Dermis blood vessel endothelial cell (primary cell): Measurements from ENCODE around the gene PATL1. TPM values are rescaled to one million over a fixed set of nuclear protein-coding genes. Genes with fewer than 3 reads are reported as not detected.
"Not testable (repeated sequence)": the region's sequence is repeated elsewhere in the genome, so short reads cannot be mapped to it uniquely, and the experiment has no call there.

Experiments
- DNase-seq: peaks from one replicate; pipeline ENCODE4 v3.0.0; 2010
- total RNA-seq: library from RNA; depleted of rRNA; stranded (reverse); fragments of >200 nt; gene quantifications from 2 replicates; pipeline ENCODE4 v1.2.3, GENCODE V29; 2014

PATL1 gene, protein sequence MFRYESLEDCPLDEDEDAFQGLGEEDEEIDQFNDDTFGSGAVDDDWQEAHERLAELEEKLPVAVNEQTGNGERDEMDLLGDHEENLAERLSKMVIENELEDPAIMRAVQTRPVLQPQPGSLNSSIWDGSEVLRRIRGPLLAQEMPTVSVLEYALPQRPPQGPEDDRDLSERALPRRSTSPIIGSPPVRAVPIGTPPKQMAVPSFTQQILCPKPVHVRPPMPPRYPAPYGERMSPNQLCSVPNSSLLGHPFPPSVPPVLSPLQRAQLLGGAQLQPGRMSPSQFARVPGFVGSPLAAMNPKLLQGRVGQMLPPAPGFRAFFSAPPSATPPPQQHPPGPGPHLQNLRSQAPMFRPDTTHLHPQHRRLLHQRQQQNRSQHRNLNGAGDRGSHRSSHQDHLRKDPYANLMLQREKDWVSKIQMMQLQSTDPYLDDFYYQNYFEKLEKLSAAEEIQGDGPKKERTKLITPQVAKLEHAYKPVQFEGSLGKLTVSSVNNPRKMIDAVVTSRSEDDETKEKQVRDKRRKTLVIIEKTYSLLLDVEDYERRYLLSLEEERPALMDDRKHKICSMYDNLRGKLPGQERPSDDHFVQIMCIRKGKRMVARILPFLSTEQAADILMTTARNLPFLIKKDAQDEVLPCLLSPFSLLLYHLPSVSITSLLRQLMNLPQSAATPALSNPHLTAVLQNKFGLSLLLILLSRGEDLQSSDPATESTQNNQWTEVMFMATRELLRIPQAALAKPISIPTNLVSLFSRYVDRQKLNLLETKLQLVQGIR
- 6.0 and 13.0 TPM in 2 replicates for total RNA-seq

DNA sequence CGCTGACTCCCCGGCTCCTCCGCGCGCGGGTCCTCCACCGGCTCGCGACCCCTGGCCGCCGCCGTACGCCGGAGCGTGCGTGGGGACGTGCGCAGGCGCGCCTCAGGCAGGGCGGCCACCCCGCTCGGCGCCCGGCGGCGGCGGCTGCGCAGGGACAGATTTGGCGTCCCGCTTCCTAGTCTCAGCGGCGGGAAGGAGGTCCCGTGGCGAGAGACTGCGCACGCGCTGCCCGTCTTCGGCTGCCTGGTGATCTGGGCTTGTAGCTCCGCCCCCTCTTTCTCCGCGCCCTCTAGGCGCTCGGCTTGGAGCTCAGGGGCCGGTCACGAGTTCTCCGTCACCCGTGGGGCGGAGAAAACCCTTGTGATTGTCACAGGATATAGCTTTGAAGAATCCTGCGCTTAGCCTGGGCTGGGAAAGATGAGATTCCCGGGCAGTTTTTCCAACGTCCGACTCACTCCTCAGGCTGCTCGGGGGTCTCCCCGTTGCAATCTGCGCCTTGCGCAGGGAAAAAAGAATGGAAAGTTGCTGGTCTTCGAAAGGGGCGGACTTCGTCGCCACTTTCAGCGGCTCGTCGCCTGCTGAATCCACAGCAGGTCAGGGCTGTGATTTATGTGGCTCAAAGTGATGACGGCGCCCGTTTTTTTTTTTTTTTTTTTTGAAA lies at the start of gene PATL1:
TSS of gene PATL1 (minus strand) at position 88 of the 661 bp plus-strand sequence. CDS start 142 bp downstream, outside the sequence.
- DNase-seq = peak; percentile 99

DNA sequence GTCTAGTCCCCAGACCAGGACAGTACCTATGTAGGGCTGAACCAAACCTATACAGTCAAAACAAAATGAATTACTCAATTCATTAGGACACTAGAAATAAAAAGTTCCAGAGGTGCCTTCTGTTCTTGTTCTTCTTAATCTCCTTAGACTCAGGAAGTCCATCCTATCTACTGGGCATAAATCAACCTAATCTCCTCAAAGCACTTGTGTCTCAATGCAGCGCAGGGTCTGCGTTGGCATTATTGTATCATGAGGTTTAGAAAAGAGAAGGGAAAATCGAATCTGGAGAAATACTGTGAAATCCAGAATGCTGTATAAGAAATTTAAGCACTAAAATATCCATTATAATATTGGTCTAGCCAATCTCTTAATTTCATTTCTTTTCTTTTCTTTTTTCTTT lies 47.2 kb upstream of the PATL1 start:
- DNase-seq = no peak

- DNase-seq = no peak
Observed at GRCh38 chr11:59713745-59714144, 44.9 kb upstream of the PATL1 start, which contains the start of gene OR10V1. Gene OR10V1 (minus strand): TSS chr11:59713845. CDS start chr11:59713845, 0 bp downstream.

DNA sequence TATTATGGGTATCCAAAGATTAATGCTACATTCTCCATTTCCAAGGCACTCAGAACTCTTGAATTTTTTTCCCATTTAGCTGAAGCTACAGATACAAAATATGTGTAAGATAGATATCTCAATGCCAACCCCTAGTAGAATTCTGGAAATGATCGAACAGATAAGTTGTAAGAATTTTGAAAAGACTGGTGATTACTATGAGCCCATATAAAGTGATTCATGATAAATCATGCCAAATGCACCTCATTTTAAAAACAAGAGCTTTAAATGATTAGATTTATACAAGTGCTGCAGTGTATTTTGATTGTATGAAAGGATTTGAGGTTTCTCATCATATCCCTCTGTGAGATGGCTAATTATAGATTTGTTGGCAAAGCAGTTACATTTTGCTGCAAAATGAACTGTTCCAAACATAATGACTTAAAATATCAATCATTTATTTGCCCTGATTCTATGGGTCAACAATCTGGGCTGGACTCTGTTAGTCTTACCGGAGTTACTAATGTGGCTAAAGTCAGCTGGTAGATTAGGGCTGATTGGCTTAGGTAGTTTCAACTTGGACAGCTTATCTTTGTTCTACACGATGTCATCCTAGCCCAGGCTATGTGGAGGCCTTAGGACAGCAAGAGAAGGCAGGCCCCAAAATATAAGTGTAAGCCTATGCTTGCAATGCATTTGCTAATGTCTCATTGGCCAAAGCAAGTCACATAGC lies 41.5 kb upstream of the PATL1 start:
- DNase-seq = no peak

DNA sequence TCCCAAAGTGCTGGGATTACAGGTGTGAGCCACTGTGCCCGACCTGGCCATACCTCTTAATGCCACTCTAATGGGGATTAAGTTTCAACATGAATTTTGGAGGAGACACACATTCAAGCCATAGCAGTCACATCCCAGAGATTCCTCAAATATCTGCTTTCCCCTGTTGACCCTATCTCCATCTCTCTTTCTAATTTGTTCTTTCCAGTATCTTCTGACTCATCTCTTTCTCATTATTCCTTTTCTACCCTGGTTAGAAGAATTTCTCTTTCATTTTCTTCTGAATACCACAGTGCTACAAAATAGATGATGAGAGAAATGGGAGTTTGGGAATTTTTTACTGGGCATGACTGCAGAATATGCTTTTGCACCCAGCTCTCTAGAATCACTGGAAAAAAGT lies 39.7 kb upstream of the PATL1 start:
- no peak for DNase-seq

DNA sequence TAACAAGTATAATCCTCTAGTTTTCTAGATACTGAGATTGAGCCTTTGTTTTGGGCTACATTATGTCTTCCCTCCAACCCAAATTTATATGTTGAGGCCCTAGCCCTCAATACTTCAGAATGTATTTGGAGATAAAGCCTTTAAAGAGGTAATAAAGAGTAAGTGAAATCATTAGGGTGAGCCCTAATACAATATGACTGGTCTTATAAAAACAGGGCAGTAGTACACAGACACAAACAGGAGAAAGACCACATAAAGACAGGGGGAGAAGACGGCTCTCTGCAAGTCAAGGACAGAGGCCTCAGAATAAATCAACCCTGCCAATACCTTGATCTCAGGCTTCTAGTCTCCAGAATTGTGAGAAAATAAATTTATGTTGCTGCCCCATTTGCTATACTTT lies 38.5 kb upstream of the PATL1 start:
- no peak for DNase-seq

DNA sequence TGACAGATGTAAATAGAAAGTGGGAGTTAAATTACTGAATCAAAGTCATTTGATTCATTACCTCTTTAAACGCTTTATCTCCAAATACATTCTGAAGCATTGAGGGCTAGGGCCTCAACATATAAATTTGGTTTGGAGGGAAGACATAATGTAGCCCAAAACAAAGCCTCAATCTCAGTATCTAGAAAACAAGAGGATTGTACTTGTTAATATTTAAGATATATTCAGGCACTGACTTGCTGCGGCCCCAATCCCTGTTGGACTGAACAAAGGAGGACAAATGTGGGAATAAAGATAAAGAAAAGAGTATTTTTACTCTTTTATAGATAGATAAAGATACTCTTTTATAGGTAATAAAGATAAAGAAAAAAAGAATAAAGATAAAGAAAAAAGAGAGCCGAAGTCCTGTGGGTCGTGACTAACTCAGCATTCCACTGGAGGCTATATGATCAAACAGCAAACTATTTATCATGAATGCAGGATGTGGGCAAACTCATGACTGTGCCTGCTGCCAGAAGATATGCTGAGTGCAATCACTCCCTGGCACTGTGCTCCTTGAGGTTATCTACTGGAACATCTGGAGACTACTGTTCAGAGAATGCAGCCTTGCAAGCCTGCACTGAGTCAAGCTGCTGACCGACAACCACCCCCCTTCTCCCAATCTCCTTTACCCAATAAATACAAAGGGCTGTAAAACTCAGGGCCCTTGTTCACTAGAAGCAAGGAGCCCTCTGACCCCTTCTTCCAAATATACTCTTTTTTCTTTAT lies 37.9 kb upstream of the PATL1 start:
- DNase-seq = peak; percentile 78

GRCh38 chr11:59705294-59705693 lies 36.5 kb upstream of the PATL1 start:
- no peak for DNase-seq

DNA sequence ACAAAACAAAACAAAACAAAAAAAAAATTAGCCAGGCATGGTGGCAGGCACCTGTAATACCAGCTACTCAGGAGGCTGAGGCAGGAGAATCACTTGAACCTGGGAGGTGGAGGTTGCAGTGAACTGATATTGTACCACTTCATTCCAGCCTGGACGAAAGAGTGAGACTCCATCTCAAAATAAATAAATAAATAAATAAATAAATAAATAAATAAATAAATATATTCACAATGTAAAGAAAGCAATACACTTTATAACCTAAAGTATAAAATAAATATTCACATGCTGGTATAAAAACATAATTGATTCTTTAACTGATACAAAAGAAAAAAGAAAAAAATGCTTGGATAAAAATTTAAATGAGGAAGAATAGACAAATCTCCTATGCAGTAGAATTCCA lies 34.7 kb upstream of the PATL1 start:
- not testable (repeated sequence) for DNase-seq

GRCh38 chr11:59700157-59700556 lies 31.3 kb upstream of the PATL1 start:
- DNase-seq = not testable (repeated sequence)

- no peak for DNase-seq
Observed at GRCh38 chr11:59698506-59698905, 29.7 kb upstream of the PATL1 start.

- no peak for DNase-seq
Observed at GRCh38 chr11:59692915-59693314, 24.1 kb upstream of the PATL1 start.

- DNase-seq = no peak
Observed at GRCh38 chr11:59691156-59691555, 22.3 kb upstream of the PATL1 start.

DNA sequence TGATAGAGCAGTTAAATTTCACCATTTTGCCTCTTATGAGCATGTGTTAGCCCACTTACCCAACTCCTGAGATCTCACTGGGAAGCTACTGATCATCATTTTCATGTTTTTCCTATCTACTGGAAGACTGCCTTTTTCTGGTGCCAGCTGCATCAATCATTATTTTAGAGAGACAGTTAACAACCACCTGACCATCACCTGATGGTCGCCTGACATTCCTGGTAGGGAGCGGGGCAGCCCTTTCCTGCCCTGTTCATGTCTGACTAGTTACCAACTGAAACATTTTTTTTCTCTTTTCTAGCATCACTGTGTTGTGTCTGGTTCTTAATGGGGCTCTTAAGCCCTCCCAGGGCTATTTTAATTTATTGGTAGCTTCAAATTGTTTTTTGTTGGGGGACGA lies 20.2 kb upstream of the PATL1 start:
- no peak for DNase-seq

DNA sequence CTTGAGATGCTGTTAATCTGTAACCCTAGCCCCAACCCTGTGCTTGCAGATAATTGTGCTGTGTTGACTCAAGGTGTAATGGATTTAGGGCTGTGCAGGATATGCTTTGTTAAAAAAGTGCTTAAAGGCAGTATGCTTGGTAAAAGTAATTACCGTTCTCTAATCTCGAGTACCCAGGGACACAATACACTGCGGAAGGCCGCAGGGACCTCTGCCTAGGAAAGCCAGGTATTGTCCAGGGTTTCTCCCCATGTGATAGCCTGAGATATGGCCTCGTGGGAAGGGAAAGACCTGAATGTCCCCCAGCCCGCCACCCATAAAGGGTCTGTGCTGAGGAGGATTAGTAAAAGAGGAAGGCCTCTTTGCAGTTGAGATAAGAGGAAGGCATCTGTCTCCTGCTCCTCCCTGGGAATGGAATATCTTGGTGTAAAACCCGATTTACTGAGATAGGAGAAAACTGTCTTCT lies 12.5 kb upstream of the PATL1 start:
- DNase-seq = not testable (repeated sequence)

GRCh38 chr11:59680287-59681154 lies 11.7 kb upstream of the PATL1 start:
- DNase-seq = peak; percentile 86

DNA sequence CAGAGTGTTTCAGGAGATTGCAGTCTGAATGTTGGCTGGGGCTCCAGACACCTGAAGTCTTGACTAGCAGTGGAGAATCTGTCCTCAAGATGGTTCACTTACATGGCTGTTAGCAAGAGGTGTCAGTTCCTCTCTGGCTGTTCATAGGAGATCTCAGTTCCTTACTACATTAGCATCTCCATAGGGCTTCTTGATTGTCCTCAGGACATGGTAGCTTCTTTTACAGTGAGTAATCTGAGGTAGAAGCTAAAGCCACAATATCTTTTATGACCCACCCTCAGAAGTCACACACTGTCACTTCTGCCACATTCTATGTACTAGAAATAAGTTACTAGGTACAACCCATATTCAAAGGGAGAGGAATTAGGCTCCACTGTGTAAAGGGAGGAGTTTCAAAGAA lies 10.5 kb upstream of the PATL1 start:
- no peak for DNase-seq

DNA sequence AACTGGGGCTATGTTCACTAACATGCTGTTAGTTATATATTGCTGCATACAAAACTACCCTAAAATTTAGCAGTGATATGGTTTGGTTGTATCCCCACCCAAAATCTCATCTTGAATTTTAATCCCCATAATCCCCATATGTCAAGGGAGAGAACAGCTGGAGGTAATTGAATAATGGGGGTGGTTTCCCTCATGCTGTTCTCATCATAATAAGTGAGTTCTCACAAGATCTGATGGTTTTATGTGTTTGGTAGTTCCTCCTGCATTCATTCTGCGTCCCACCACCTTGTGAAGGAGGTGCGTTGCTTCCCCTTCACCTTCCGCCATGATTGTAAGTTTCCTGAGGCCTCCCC lies 10.0 kb upstream of the PATL1 start:
- no peak for DNase-seq

- no peak for DNase-seq
Observed at GRCh38 chr11:59678118-59678812, 9.4 kb upstream of the PATL1 start.

DNA sequence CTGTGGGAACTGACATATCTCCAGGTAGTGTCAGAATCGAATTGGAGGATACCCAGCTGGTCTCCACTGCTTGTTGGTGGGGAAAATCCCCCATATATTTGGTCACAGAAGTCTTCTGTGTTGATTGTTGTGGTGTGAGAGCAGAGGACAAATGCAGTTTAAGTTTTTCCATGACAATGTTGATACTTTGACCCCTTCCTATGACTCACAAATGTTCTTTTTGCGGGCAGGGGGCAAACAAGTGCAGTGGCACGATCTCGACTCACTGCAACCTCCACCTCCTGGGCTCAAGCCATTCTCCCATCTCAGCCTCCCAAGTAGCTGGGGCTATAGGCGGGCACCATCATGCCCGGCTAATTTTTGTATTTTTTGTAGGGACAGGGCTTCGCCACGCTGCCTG lies 7.4 kb upstream of the PATL1 start:
- DNase-seq = no peak
